ENCODE data around the gene MSX1. TPM values are rescaled to one million over a fixed set of nuclear protein-coding genes. Genes with fewer than 3 reads are reported as not detected.

The MSX1 gene
- total RNA-seq, 2 donors from 2014 or later = 4.5 to 6.1 TPM

GRCh38 chr4:4854649-4855295, 4.7 kb upstream of the MSX1 start:
- intact Hi-C loops (cut with DNase I) = no loop called here
- no peak for ATAC-seq
- no peak for DNase-seq

GRCh38 chr4:4855301-4856070, 4.0 kb upstream of the MSX1 start:
- intact Hi-C loops (cut with DNase I) = no loop called here
- ATAC-seq = no peak
- DNase-seq = no peak

GRCh38 chr4:4856071-4857000, 3.1 kb upstream of the MSX1 start:
- ATAC-seq (no peak), DNase-seq (no peak)
- intact Hi-C loops (cut with DNase I) = no loop called here

- DNase-seq (no peak), ATAC-seq (no peak)
- intact Hi-C loops (cut with DNase I) = no loop called here
Measured at GRCh38 chr4:4857001-4857808, 2.3 kb upstream of the MSX1 start.

- ATAC-seq = no peak
- intact Hi-C loops (cut with DNase I) = no loop called here
- DNase-seq = no peak
Measured at GRCh38 chr4:4857809-4858508, 1.5 kb upstream of the MSX1 start.

- intact Hi-C loops (cut with DNase I) = no loop called here
- DNase-seq = no peak
Measured at GRCh38 chr4:4858527-4859324, 739 bp upstream of the MSX1 start.

GRCh38 chr4:4859799-4860599, 534 bp downstream of the MSX1 start:
- DNase-seq (no peak), ATAC-seq (peak; percentile 14 to 38)
- intact Hi-C loops (cut with DNase I) = no loop called here

More at GRCh38 chr4:4858527-4859324, 739 bp upstream of the MSX1 start:
- no peak for ATAC-seq

- intact Hi-C loops (cut with DNase I) = no loop called here
- DNase-seq (peak; percentile 48), ATAC-seq (peak; percentile 10 to 11)
Measured at GRCh38 chr4:4860600-4861389, 1.3 kb downstream of the MSX1 start.

- DNase-seq = no peak
- ATAC-seq = no peak
- intact Hi-C loops (cut with DNase I) = no loop called here
Measured at GRCh38 chr4:4861390-4862018, 2.0 kb downstream of the MSX1 start.

GRCh38 chr4:4862071-4862551, 2.6 kb downstream of the MSX1 start:
- intact Hi-C loops (cut with DNase I) = no loop called here
- DNase-seq (no peak), ATAC-seq (no peak)

GRCh38 chr4:4862665-4863482, 3.4 kb downstream of the MSX1 start:
- no peak for ATAC-seq
- intact Hi-C loops (cut with DNase I) = no loop called here
- DNase-seq = no peak

- intact Hi-C loops (cut with DNase I) = no loop called here
- DNase-seq (no peak), ATAC-seq (no peak)
Measured at GRCh38 chr4:4864443-4864939, 5.0 kb downstream of the MSX1 start.

GRCh38 chr4:4864940-4865704, 5.7 kb downstream of the MSX1 start:
- intact Hi-C loops (cut with DNase I) = no loop called here
- no peak for DNase-seq
- no peak for ATAC-seq

GRCh38 chr4:4865705-4866123, 6.2 kb downstream of the MSX1 start:
- DNase-seq = no peak
- intact Hi-C loops (cut with DNase I) = no loop called here

More at GRCh38 chr4:4865705-4866123, 6.2 kb downstream of the MSX1 start:
- no peak for ATAC-seq
